ENCODE data around the gene POMZP3.
"Not testable (repeated sequence)": the region's sequence is repeated elsewhere in the genome, so short reads cannot be mapped to it uniquely, and the experiment has no call there.

POMZP3 gene

GRCh38 chr7:76626989-76627642 is at the start of gene POMZP3:
POMZP3 (minus strand) TSS chr7:76627279; CDS start chr7:76626064, 1,215 bp downstream.
- not testable (repeated sequence) for DNase-seq

GRCh38 chr7:76675783-76676182 is 48.7 kb upstream of the POMZP3 start:
- not testable (repeated sequence) for DNase-seq

DNA sequence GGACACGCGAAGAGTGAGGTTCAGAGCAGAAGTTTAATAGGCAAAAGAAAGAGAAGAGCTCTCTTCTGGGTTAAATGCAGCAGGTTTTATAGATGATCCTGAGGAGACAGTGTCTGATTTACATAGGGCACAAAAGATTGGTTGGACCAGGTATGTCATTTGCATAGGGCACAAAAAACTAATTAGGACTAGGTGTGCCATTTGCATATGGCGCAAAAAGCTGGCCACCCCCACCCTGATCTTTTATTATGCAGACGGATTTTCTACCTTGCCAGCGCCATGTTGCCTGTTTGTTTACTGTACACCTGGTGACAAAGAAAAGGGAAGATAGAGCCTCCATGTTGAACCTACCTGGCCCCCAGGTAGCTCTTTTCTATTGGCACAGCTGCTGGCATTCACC is 46.3 kb upstream of the POMZP3 start:
- DNase-seq, result not testable (repeated sequence)

DNA sequence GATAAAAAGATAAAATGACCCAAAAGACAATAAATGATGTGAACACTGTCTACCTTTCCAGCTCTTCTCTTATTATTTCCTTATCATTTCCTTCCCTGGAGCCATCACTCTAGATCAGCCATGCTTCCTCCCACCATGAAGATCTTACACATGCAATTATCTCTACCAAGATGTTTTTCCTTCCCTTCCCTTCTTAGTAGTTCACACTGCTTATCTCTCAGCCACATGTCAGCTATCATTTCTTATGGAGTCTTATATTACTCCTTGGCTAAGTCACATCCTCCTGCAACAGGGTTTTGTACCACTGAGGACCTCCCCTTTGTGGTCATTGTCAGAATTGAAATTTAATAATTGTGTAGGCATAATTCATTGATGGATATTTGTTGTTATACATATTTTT is 32.1 kb upstream of the POMZP3 start:
- not testable (repeated sequence) for DNase-seq

GRCh38 chr7:76656425-76656824 is 29.3 kb upstream of the POMZP3 start:
- DNase-seq, result not testable (repeated sequence)

- not testable (repeated sequence) for DNase-seq
These were observed 15.5 kb upstream of the POMZP3 start for GRCh38 chr7:76642620-76643019.

DNA sequence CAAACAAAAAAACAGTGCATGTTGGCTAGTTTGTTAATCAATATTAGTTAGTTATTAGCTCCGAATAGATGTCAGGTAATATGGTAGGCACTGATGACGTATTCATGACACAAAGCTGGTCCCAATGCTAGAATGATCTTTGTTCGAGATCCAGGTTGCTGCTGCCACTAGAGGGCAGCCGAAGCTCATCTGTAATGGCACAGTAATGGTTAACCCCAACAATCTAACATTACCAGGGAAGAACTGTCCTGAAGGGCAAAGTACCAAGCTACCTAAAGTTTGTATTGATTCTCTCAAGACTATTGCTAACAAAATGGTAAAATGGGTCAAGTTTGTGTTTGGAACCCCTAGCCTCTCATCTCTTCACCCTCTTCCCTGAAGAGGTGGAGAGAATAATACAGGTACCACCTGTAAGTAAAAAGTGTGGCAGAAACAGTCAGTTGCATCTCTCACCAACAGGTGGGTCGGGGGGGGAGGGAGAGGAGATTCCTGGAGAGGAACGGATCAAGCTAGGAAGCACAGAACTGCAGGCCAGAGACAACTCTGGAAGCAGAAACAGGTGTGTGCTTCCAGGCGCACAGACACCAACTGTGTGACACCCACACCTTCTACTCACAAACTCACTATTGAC is 10.1 kb upstream of the POMZP3 start:
- DNase-seq, result not testable (repeated sequence)

DNA sequence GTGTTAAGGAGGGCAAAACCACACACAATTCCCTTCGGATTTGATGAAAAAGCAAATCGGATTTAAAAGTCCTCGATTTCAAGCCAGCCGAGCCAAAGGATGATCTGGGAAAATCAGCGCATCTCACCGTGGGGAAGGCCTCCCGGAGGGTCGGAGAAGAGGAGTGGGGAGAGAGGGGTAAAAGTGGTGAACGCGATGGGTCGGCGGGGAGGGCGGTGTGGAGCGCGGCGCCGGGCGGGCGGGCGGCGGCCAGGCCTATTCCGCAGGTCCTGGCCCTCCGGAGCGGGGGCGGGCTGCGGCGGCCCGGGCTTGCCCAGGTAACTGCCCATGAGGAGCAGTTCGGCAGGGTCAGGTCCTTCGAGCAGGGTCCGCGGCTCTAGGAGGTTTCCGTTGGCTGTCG is 498 bp downstream of the POMZP3 start:
- not testable (repeated sequence) for DNase-seq

DNA sequence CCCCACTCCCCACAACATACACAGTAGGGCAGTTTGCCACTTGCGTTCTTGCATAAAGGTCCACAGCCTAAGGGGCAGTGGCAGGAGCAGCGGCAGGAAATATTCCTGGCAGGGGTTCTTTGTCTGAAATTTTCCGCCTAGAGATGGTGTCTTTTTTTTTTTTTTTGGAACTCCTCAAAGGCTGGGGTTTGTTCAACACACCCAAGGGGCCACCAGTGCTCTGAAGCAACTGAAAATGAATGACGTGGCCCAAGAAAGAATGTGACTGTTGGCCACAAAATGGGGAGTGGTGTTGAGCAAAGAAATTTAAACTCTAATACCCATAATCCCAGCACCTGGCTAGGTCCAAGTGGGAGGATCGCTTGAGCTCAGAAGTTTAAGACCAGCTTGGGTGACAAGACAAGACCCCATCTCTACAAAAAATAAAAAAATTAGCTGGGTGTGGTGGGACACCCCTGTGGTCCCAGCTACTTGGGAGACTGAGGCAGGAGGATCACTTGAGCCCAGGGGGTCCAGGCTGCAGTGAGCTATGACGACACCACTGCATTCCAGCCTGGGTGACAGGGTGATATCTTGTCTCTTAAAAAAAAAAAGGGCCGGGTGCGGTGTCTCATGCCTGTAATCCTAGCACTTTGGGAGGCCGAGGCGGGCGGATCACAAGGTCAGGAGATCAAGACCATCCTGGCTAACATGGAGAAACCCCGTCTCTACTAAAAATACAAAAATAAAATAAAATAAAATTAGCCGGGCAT is 7.5 kb downstream of the POMZP3 start:
- DNase-seq, result not testable (repeated sequence)

GRCh38 chr7:76613783-76614182 is 13.3 kb downstream of the POMZP3 start:
- not testable (repeated sequence) for DNase-seq

DNA sequence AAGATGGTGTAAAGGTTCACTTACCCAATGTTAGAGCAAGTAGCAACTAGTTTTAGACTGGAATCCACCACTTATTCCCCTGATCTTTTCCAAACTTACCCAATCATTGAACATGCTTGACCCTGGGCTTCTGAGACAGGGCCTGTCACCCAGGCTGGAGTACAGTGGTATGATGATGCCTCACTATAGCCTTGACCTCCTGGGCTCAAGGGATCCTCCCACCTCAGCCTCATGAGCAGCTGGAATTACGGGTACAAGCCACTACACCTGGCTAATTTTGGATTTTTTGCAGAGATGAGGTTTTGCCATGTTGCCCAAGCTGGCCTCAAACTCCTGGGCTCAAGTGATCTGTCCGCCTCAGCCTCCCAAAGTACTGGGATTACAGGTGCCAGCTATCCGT is 14.8 kb downstream of the POMZP3 start:
- not testable (repeated sequence) for DNase-seq

- not testable (repeated sequence) for DNase-seq
These were observed 17.2 kb downstream of the POMZP3 start for GRCh38 chr7:76609864-76610263.

- DNase-seq, result not testable (repeated sequence)
These were observed 18.6 kb downstream of the POMZP3 start for GRCh38 chr7:76608469-76608868.

- not testable (repeated sequence) for DNase-seq
These were observed 21.1 kb downstream of the POMZP3 start for GRCh38 chr7:76606027-76606426.

DNA sequence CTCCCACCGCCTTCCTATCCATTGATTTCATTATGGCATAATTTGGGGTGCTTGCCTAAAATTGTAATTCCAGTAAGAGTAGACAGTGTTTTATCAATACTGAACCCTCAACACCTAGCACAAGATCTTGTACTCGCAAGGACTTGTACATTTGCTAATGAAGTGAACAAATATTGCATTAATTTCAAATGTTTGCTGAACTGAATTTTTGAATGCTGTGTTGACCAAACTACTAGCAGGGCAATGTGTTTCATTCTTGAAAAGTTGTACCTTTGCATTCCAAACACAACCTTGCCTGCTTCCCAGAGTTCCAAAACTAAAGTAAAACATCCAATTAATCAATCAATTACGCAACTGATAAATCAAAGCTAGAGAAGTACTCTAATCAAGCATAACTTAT is 26.4 kb downstream of the POMZP3 start:
- DNase-seq, result not testable (repeated sequence)

DNA sequence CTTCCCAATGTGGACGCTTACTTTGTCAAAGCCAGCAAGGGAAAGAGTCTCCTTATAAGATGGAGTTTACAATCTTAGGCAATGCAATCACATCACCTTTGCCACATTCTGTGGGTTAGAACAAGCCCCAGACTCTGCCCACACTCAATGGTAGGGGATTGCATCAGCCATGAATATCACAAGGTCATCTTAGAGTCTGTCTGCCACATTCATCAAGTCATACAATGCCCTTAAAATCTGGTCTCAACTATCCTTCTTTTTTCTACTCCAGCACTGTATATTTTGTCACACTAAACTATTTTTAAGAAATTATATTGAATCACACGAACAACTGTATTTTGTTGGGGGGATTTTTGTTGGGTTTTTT is 27.0 kb downstream of the POMZP3 start:
- not testable (repeated sequence) for DNase-seq

DNA sequence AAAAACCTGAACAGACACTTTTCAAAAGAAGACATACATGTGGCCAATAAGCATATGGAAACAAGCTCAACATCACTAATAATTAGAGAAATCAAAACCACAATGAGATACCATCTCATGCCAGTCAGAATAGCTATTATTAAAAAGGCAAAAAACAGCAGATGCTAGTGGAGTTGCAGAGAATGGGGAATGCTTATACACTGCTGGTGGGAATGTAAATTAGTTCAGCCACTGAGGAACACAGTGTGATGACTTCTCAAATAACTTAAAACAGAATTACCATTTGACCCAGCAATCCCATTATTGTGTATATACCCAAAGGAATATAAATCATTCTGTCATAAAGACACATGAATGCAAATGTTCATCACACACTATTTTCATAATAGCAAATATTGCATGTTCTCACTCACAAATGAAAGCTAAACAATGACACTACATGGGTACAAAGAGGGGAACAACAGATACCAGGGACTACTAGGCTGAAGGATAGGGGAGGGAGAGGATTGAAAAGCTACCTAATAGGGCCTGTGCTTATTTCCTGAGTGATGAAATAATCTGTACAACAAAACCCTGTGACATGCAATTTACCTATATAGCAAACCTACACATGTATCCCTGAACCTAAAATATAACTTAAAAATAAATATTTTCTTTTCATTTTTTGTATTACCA is 28.4 kb downstream of the POMZP3 start:
- DNase-seq, result not testable (repeated sequence)

DNA sequence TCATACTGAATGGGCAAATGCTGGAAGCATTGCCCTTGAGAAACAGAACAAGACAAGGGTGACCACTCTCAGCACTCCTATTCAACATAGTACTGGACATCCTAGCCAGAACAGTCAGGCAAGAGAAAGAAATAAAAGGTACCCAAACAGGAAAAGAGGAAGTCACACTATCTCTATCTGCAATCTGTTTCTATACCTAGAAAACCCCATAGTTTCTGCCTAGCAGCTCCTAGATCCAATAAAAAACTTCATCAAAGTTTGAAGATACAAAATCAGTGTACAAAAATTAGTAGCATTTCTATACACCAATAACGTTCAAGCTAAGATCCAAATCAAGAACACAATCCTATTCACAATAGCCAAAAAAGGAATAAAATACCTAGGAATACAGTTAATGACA is 29.8 kb downstream of the POMZP3 start:
- not testable (repeated sequence) for DNase-seq

DNA sequence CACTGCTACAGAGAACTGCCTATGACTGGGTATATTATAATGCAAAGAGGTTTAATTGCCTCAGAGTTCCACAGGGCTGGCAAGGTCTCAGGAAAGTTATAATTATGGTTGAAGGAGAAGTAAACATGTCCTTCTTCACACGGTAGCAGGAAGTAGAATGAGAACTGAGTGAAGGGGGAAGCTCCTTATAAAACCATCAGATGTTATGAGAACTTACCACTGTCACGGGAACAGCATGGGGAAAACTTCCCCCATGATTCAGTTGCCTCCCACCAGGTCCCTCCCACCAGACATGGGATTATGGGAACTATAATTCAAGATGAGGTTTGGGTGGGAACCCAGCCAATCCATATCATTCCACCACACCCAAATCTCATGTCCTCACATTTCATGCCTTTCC is 34.4 kb downstream of the POMZP3 start:
- DNase-seq, result not testable (repeated sequence)

DNA sequence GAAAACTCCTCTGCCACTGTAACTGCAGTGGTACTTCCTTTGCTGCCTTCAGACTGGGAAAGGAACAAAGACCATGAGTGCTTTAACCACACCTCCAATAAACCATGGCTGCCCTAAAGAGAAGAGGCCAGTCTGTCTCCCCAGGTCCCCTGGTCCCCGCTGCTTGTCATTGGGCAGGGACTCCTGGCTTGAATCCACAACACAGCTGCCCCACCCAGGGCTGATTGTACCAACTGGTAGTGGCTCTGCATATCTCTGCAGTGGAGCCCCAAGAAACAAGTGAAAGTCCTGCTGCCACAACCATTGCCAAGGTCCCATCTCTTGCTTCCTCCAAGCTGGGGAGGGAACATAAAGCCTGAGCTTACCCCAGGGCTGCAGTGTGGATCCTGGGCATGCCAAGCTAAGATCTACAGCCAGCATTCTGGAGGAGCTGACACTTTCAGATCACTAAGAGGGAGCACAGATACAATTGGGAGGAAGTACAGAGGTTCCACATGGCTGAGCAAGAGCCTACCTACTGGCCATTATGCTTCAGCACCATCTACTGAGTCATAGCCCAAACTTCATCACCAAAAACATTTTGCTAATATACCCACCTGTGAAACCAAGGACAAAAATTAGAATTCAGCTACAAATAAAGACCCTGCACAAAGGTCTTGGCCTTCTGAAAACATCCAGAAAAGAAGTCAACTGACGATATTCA is 35.3 kb downstream of the POMZP3 start:
- DNase-seq, result not testable (repeated sequence)

DNA sequence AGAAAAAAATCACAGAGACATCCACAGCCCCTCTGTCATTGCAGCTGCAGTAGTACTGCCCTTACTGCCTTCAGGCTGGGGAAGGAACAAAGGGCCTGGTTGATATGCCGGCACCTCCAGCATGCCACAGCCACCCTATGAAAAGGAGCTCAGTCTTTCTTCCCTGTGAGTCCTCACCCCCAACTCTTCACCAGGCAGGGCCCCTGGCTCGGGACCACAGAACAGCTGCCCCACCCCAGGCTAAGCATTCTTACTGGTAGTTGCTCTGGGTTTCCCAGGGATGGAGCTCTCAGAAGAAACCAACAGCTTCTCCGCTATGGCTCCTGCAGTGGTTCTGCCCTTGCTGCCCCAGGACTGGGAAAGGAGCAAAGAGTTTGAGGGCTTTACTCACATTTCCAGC is 36.0 kb downstream of the POMZP3 start:
- DNase-seq, result not testable (repeated sequence)

- DNase-seq, result not testable (repeated sequence)
These were observed 38.5 kb downstream of the POMZP3 start for GRCh38 chr7:76588586-76588985.
